ENCODE measurements around the gene MED19. TPM values are rescaled to one million over a fixed set of nuclear protein-coding genes. Genes with fewer than 3 reads are reported as not detected.
"Not testable (repeated sequence)": the region's sequence is repeated elsewhere in the genome, so short reads cannot be mapped to it uniquely, and the experiment has no call there.

MED19 gene
- total RNA-seq, 1 donor from 2014 or later, result 14.6 TPM

DNA sequence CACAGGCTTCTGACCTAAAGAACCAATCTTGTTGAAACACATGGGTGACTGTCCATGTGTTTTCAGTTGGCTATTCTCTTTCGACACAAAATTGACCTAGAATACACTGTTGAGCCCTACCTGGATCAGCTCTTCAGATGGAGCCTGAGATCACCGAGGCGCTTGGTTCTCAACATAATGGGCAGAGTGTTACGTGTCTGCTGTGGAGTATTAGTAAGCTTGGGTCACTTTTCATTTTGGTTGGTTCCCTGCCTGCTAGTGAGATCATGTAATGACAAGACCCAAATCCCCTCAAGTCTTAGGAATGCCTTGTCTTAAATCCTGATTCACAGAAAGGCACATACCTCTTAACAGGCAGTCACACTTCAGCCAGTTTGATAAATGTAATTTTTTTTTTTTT is 8.7 kb downstream of the MED19 start:
- no peak for ATAC-seq (ENCODE audit: low read depth)
- TF ChIP-seq CTCF (IDR thresholded peaks at IDR 0.05), result no peak
- no peaks in the 10 kb centered on the region for H3K27me3 Mint-ChIP-seq
- H3K4me1 Mint-ChIP-seq, result peaks cover 3% of the 10 kb centered on the region
- CTCF ChIA-PET, result interaction anchor here (0.7 to 1.6 kb wide), 2 partner anchors 31 to 97 kb away, joined by 3 to 5 read pairs; no protein-coding TSS in a partner anchor
- H3K4me3 Mint-ChIP-seq, result no peak overlapping the region
- intact Hi-C loops (cut with micrococcal nuclease), result no loop called here
- H3K27ac Mint-ChIP-seq, result no peak overlapping the region
- no peak for DNase-seq
- peaks cover 71% of the 10 kb centered on the region for H3K36me3 Mint-ChIP-seq (ENCODE audit: low read depth)
- POLR2A ChIA-PET, result interaction anchor here (0.6 to 2.3 kb wide), 3 partner anchors 9 to 830 kb away, joined by 3 to 9 read pairs (median 7); partner anchors contain the start of genes MED19 and TMX2
- H3K9me3 Mint-ChIP-seq, result no peaks in the 10 kb centered on the region

DNA sequence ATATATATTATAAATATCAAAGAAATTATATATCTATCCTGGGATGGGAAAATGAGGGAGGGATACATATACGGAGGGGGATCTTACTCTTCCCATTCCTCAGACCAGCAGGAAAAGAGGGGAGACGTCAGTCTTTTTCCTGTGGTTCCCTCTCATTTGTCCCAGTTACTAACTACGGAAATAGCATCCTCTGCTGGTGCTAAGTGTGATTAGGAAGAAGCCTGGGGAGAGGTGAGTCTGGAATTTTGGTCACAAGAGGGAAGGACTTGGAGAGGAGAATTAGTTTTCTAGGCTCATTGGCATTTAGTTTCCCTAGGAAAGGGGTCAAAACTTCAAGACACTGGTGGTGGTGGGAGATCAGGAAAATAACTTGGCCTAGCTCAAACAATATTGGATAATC is 11.6 kb downstream of the MED19 start:
- intact Hi-C loops (cut with micrococcal nuclease), result no loop called here
- no peak for TF ChIP-seq CTCF (IDR thresholded peaks at IDR 0.05)
- Mint-ChIP-seq H3K27me3 (no peaks in the 10 kb centered on the region), H3K27ac (no peak overlapping the region), H3K4me3 (no peak overlapping the region), H3K36me3 (ENCODE audit: low read depth) (peaks cover 84% of the 10 kb centered on the region), H3K9me3 (no peaks in the 10 kb centered on the region), H3K4me1 (no peaks in the 10 kb centered on the region)
- DNase-seq, result no peak
- POLR2A ChIA-PET, result no interaction called here
- CTCF ChIA-PET, result no interaction called here
- no peak for ATAC-seq (ENCODE audit: low read depth)

GRCh38 chr11:57699813-57700212 is 12.2 kb downstream of the MED19 start:
- no peak for ATAC-seq (ENCODE audit: low read depth)

DNA sequence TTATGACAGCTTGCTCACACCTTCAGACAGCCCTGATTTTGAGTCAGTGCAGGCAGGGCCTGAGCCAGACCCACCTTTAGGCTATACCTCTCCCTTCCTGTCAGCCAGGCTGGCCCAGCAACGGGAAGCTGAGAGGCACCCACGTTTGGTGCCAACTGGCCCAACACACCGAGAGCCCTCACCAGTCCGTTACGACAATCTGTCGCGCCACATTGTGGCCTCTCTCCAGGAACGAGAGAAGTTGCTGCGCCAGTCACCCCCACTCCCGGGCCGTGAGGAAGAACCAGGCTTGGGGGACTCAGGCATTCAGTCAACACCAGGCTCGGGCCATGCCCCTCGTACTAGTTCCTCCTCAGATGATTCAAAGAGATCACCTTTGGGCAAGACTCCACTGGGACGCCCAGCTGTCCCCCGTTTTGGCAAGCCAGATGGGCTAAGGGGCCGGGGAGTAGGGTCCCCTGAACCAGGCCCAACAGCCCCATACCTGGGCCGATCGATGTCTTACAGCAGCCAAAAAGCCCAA is 13.1 kb downstream of the MED19 start:
- Mint-ChIP-seq H3K36me3 (ENCODE audit: low read depth) (peaks cover 84% of the 10 kb centered on the region), H3K4me1 (no peaks in the 10 kb centered on the region), H3K4me3 (no peak overlapping the region), H3K9me3 (no peaks in the 10 kb centered on the region), H3K27ac (no peak overlapping the region), H3K27me3 (no peaks in the 10 kb centered on the region)
- DNase-seq (no peak), ATAC-seq (ENCODE audit: low read depth) (no peak)
- POLR2A ChIA-PET, result no interaction called here
- CTCF ChIA-PET, result no interaction called here
- intact Hi-C loops (cut with micrococcal nuclease), result no loop called here
- no peak for TF ChIP-seq CTCF (IDR thresholded peaks at IDR 0.05)

More at GRCh38 chr11:57699813-57700212, 12.2 kb downstream of the MED19 start:
- H3K27ac Mint-ChIP-seq, result no peak overlapping the region
- TF ChIP-seq CTCF (IDR thresholded peaks at IDR 0.05), result no peak
- no peak for DNase-seq
- ChIA-PET CTCF (no interaction called here), POLR2A (no interaction called here)
- H3K27me3 Mint-ChIP-seq, result no peaks in the 10 kb centered on the region
- no peaks in the 10 kb centered on the region for H3K4me1 Mint-ChIP-seq
- intact Hi-C loops (cut with micrococcal nuclease), result no loop called here
- H3K4me3 Mint-ChIP-seq, result no peak overlapping the region
- no peaks in the 10 kb centered on the region for H3K9me3 Mint-ChIP-seq
- peaks cover 87% of the 10 kb centered on the region for H3K36me3 Mint-ChIP-seq (ENCODE audit: low read depth)

GRCh38 chr11:57690474-57690873 is 21.5 kb downstream of the MED19 start:
- H3K36me3 Mint-ChIP-seq (ENCODE audit: low read depth), result peaks cover 78% of the 10 kb centered on the region
- H3K27ac Mint-ChIP-seq; H3K4me3 Mint-ChIP-seq; CTCF ChIA-PET; DNase-seq; POLR2A ChIA-PET; H3K27me3 Mint-ChIP-seq; H3K9me3 Mint-ChIP-seq; H3K4me1 Mint-ChIP-seq; ATAC-seq (ENCODE audit: low read depth); intact Hi-C loops (cut with micrococcal nuclease): not testable (repeated sequence)

GRCh38 chr11:57681168-57681567 is 30.8 kb downstream of the MED19 start:
- POLR2A ChIA-PET, result interaction anchor here (1.0 kb wide), 1 partner anchor 9 kb away, joined by 4 read pairs; no protein-coding TSS in a partner anchor
- no peak overlapping the region for H3K4me3 Mint-ChIP-seq
- intact Hi-C loops (cut with micrococcal nuclease), result no loop called here
- peaks cover 72% of the 10 kb centered on the region for H3K36me3 Mint-ChIP-seq (ENCODE audit: low read depth)
- no peaks in the 10 kb centered on the region for H3K27me3 Mint-ChIP-seq
- CTCF ChIA-PET, result no interaction called here
- no peak overlapping the region for H3K27ac Mint-ChIP-seq
- no peak for DNase-seq
- peaks cover 11% of the 10 kb centered on the region for H3K4me1 Mint-ChIP-seq
- no peak for ATAC-seq (ENCODE audit: low read depth)
- no peaks in the 10 kb centered on the region for H3K9me3 Mint-ChIP-seq
- no peak for TF ChIP-seq CTCF (IDR thresholded peaks at IDR 0.05)
